ENCODE data around the gene SLAMF6.

GRCh38 chr1:160558660-160559380, 35.8 kb upstream of the SLAMF6 start:
- TF ChIP-seq CTCF (conservative IDR thresholded peaks at IDR 0.05; ENCODE audit: low read depth, low read length), result no peak
- TF ChIP-seq EZH2 (IDR thresholded peaks at IDR 0.05; ENCODE audit: borderline replicate concordance, low read depth, low read length, poor library complexity, severe bottlenecking), result no peak
